Smooth muscle cell (in vitro differentiated cells): ENCODE measurements around the gene NR3C1. TPM values are rescaled to one million over a fixed set of nuclear protein-coding genes. Genes with fewer than 3 reads are reported as not detected.
A peak's percentile ranks its signal among the peaks of the same experiment; 100 is the strongest.

Experiments
- DNase-seq: peaks from one replicate; lab custom pipeline; 2025; ENCODE audit not compliant: unreplicated experiment; lab: John Stamatoyannopoulos, UW
- H2AFZ ChIP-seq: fragments of 200-600 bp; sonication (generic); 2 replicates; pipeline ENCODE4 v1.6.0; 2016; ENCODE audit warnings: antibody characterized with exemption, low read depth, mild to moderate bottlenecking
- H3F3A ChIP-seq: fragments of 200-600 bp; sonication (generic); 2 replicates; pipeline ENCODE4 v1.6.0; 2017; ENCODE audit warnings: antibody characterized with exemption, low read depth
- H3K27ac ChIP-seq: fragments of 200-600 bp; sonication (generic); 2 replicates; pipeline ENCODE4 v1.5.1; 2016; ENCODE audit warnings: low read depth, mild to moderate bottlenecking
- H3K27me3 ChIP-seq: fragments of 200-600 bp; sonication (generic); 2 replicates; pipeline ENCODE4 v1.6.1; 2016; ENCODE audit warnings: low read depth, mild to moderate bottlenecking
- H3K36me3 ChIP-seq: fragments of 200-600 bp; sonication (generic); 2 replicates; pipeline ENCODE4 v1.5.1; 2016; ENCODE audit warnings: low read depth
- H3K4me1 ChIP-seq: fragments of 200-600 bp; sonication (generic); 2 replicates; pipeline ENCODE4 v1.5.1; 2016; ENCODE audit warnings: low read depth
- H3K4me2 ChIP-seq: fragments of 200-600 bp; sonication (generic); 2 replicates; pipeline ENCODE4 v1.6.0; 2016; ENCODE audit warnings: mild to moderate bottlenecking
- H3K4me3 ChIP-seq: fragments of 200-600 bp; sonication (generic); 2 replicates; pipeline ENCODE4 v1.5.1; 2016; ENCODE audit warnings: mild to moderate bottlenecking
- H3K79me2 ChIP-seq: fragments of 200-600 bp; sonication (generic); 2 replicates; pipeline ENCODE4 v1.6.0; 2016; ENCODE audit warnings: low read depth, mild to moderate bottlenecking
- H3K9ac ChIP-seq: fragments of 200-600 bp; sonication (generic); 2 replicates; pipeline ENCODE4 v1.6.0; 2016; ENCODE audit warnings: low read depth
- H3K9me3 ChIP-seq: fragments of 200-600 bp; sonication (generic); replicated peaks from 2 replicates; pipeline ENCODE4 v1.5.1; 2016; ENCODE audit warnings: low read depth
- H4K20me1 ChIP-seq: fragments of 200-600 bp; sonication (generic); 2 replicates; pipeline ENCODE4 v1.6.0; 2016; ENCODE audit warnings: low read depth
- WGBS: methylation state at CpG from one replicate; pipeline ENCODE4 v1.1.7; 2016; ENCODE audit warnings: low lambda C conversion rate; 5-methylcytosine and 5-hydroxymethylcytosine counted together
- polyA plus RNA-seq: library from polyadenylated mRNA; unstranded; fragments of >200 nt; fragmentation: Nextera tagmentation; extraction: Ambion mirVana; gene quantifications from 2 replicates; pipeline ENCODE4 v1.2.1, GENCODE V29; 2016
- total RNA-seq: library from RNA; depleted of rRNA; stranded (reverse); fragments of >200 nt; gene quantifications from 2 replicates; pipeline ENCODE4 v1.2.3, GENCODE V29; 2014
- TF ChIP-seq, protein P1 (sequence below): fragments of 200-600 bp; sonication (generic); IDR thresholded peaks from 2 replicates; pipeline ENCODE4 v1.5.1; 2017; ENCODE audit warnings: borderline replicate concordance, mild to moderate bottlenecking, antibody characterized with exemption; ENCODE audit not compliant: insufficient read depth, poor library complexity, severe bottlenecking

The NR3C1 gene
- total and polyA plus RNA-seq, 2 experiments from 2014 or later: 76.5 to 101 TPM

DNA sequence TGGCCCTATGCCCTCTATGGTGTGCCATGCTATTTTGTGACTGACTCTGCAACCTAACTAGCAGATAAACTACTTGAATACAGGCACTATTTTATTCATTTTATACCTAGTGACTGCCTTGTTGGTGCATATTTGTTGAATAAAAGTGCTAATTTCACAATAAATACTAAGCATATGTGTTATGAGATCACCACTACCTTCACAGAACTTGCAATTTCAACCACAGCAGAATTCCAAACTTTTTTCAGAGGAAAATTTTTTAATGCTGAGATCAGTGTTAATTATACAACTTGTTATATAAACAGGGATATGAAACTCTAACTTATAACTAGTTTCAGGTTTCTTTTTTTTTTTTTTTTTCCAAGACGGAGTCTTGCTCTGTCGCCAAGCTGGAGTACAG, 94.8 kb downstream of the NR3C1 start:
- 100% methylated on average over 2 of the region's 2 CpGs for whole genome bisulfite sequencing
- no peak for DNase-seq
- Histone ChIP-seq H3K4me2 (no peak overlapping the region), H3K9ac (no peak overlapping the region), H3K4me1 (peaks cover 6% of the 10 kb centered on the region), H3K36me3 (peaks cover 37% of the 10 kb centered on the region), H3K4me3 (no peak overlapping the region), H3K9me3 (no peaks in the 10 kb centered on the region), H3F3A (peaks cover 7% of the 10 kb centered on the region), H4K20me1 (no peaks in the 10 kb centered on the region), H3K27me3 (no peaks in the 10 kb centered on the region), H3K27ac (peak overlapping the region; percentile 47), H2AFZ (no peak overlapping the region), H3K79me2 (peaks cover 71% of the 10 kb centered on the region)
- TF ChIP-seq, protein P1, sequence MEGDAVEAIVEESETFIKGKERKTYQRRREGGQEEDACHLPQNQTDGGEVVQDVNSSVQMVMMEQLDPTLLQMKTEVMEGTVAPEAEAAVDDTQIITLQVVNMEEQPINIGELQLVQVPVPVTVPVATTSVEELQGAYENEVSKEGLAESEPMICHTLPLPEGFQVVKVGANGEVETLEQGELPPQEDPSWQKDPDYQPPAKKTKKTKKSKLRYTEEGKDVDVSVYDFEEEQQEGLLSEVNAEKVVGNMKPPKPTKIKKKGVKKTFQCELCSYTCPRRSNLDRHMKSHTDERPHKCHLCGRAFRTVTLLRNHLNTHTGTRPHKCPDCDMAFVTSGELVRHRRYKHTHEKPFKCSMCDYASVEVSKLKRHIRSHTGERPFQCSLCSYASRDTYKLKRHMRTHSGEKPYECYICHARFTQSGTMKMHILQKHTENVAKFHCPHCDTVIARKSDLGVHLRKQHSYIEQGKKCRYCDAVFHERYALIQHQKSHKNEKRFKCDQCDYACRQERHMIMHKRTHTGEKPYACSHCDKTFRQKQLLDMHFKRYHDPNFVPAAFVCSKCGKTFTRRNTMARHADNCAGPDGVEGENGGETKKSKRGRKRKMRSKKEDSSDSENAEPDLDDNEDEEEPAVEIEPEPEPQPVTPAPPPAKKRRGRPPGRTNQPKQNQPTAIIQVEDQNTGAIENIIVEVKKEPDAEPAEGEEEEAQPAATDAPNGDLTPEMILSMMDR: no peak

DNA sequence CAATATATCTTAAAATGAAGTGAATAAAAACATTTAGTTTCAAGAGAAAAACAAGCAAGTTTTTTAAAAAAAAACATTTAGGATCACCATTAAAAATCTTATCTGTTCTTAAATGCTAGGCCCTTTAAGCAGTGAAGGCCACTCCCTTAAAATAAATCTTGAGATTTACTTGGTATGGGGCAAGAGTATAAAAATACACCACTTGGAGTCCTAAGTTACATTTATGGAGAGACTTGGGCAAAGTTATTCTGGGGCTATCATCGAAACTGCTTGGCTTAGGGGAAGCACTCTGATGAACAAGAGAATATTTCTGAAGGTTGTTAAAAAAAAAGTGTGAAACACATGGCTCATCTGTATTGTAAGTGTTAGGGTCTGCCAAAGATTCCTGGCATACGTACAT, 97.4 kb downstream of the NR3C1 start:
- Histone ChIP-seq H3K79me2 (peaks cover 74% of the 10 kb centered on the region), H3K4me1 (no peaks in the 10 kb centered on the region), H3K4me3 (no peak overlapping the region), H3F3A (no peaks in the 10 kb centered on the region), H2AFZ (no peak overlapping the region), H3K27ac (no peak overlapping the region), H4K20me1 (peaks cover 11% of the 10 kb centered on the region), H3K36me3 (peaks cover 48% of the 10 kb centered on the region), H3K4me2 (no peak overlapping the region), H3K27me3 (no peaks in the 10 kb centered on the region), H3K9me3 (no peaks in the 10 kb centered on the region), H3K9ac (no peak overlapping the region)
- TF ChIP-seq, protein P1: no peak
- no peak for DNase-seq
- WGBS: 91% methylated on average over 2 of the region's 2 CpGs

DNA sequence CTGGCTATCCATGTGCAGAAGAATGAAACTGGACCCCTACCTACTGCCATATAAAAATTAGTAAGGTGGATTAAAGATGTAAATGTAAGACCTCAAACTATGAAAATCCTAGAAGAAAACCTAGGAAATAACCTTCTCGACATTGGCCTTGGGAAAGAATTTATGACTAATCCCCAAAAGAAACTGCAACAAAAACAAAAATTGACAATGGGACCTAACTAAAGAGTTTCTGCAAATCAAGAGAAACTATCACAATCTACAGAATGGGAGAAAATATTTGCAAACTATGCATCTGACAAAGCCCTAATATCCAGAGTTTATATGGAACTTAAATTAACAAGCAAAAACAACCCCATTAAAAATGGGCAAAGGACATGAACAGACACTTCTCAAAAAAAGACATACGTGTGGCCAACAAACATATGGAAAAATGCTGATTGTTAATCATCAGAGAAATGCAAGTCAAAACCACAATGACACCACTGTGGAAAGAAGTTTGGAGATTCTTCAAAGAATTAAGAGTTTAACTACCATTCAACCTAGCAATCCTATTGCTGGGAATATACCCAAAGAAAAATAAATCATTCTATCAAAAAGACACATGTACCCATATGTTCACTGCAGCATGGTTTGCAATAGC, 98.5 kb downstream of the NR3C1 start:
- 66% methylated on average over 2 of the region's 2 CpGs for WGBS
- H3K79me2 ChIP-seq: peaks cover 72% of the 10 kb centered on the region
- H3K9ac ChIP-seq: no peak overlapping the region
- no peak overlapping the region for H3K4me2 ChIP-seq
- no peak overlapping the region for H3K4me3 ChIP-seq
- H2AFZ ChIP-seq: no peak overlapping the region
- H3K4me1 ChIP-seq: no peaks in the 10 kb centered on the region
- H3K27me3 ChIP-seq: no peaks in the 10 kb centered on the region
- TF ChIP-seq, protein P1: no peak
- peaks cover 53% of the 10 kb centered on the region for H3K36me3 ChIP-seq
- no peak for DNase-seq
- no peaks in the 10 kb centered on the region for H3K9me3 ChIP-seq
- no peaks in the 10 kb centered on the region for H3F3A ChIP-seq
- H4K20me1 ChIP-seq: peaks cover 11% of the 10 kb centered on the region
- no peak overlapping the region for H3K27ac ChIP-seq

DNA sequence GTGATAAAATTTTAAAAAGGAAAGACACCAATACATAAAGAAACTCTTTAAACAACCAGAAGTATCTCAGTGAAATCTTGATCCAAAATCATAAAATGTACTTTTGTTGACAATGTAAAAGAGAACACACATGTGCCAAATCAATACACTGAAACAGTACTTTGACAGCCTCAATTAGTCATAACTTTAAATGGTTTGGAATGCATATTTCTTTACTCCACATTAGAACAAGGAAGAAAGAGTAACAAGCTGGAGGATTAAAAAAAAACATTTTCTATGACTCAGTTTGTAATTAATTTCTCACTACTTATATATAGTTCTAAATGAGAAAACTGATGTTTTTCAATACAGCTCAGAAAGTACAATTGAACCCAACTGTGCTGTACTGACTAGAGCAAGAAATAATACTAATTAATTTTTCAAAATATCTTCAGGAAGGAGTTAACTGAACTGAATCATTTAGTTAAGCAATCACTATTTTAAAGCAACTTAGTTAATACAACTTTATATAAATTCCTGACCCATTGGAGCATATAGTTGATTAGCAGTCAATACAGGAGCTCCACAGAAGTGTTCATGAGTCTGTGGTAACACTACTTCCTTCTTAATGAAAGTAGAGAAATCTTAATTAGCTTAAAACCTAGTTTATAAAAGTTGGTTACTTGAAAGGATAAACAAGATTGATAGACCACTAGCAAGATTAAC, 101.0 kb downstream of the NR3C1 start:
- no peak overlapping the region for H3K4me3 ChIP-seq
- TF ChIP-seq, protein P1: no peak
- no peaks in the 10 kb centered on the region for H3K9me3 ChIP-seq
- DNase-seq: no peak
- no peak overlapping the region for H2AFZ ChIP-seq
- H3F3A ChIP-seq: no peaks in the 10 kb centered on the region
- H3K79me2 ChIP-seq: peaks cover 67% of the 10 kb centered on the region
- no peaks in the 10 kb centered on the region for H3K27me3 ChIP-seq
- peaks cover 45% of the 10 kb centered on the region for H3K36me3 ChIP-seq
- no peaks in the 10 kb centered on the region for H3K4me1 ChIP-seq
- no peak overlapping the region for H3K9ac ChIP-seq
- no peak overlapping the region for H3K4me2 ChIP-seq
- peak overlapping the region; percentile 25 for H3K27ac ChIP-seq
- H4K20me1 ChIP-seq: peaks cover 11% of the 10 kb centered on the region
